CD4-positive, CD25-positive, alpha-beta regulatory T cell (primary cell): ENCODE measurements around the gene DNMT3L. TPM values are rescaled to one million over a fixed set of nuclear protein-coding genes. Genes with fewer than 3 reads are reported as not detected.
"Not testable (repeated sequence)": the region's sequence is repeated elsewhere in the genome, so short reads cannot be mapped to it uniquely, and the experiment has no call there.

ENCODE experiments used
- ATAC-seq, 2 donors: fragments of 150-1000 bp; cut with Tn5 transposase; one replicate each; pipeline ENCODE4 v1.10.0; 2021; ENCODE audit warnings: low read depth in 2 of 2, moderate number of reproducible peaks in 2 of 2, moderate library complexity in 1 of 2
- DNase-seq, 3 donors: peaks; one replicate each; pipeline versions ENCODE4 v3.0.0 to v3.0.0-alpha.2; 2012 to 2022; ENCODE audit warnings: mixed read lengths in 1 of 3
- H3K27ac ChIP-seq: one replicate; pipeline ENCODE4 v1.7.0; 2013; ENCODE audit warnings: mild to moderate bottlenecking, low read length; ENCODE audit not compliant: insufficient read depth, poor library complexity, severe bottlenecking
- H3K27me3 ChIP-seq: one replicate; pipeline ENCODE4 v1.7.0; 2013; ENCODE audit warnings: low read length; ENCODE audit not compliant: control insufficient read depth, insufficient read depth
- H3K36me3 ChIP-seq: one replicate; pipeline ENCODE4 v1.7.0; 2013; ENCODE audit warnings: mild to moderate bottlenecking, low read length, moderate library complexity; ENCODE audit not compliant: control insufficient read depth, insufficient read depth
- H3K4me1 ChIP-seq: 2 replicates; pipeline ENCODE4 v1.7.0; 2013; ENCODE audit warnings: mild to moderate bottlenecking, low read length; ENCODE audit not compliant: insufficient read depth, control insufficient read depth, poor library complexity, severe bottlenecking
- H3K4me3 ChIP-seq: one replicate; pipeline ENCODE4 v1.7.0; 2013; ENCODE audit warnings: low read depth, mild to moderate bottlenecking, low read length, moderate library complexity
- H3K9me3 ChIP-seq, 2 experiments: 1 replicate in 1 of 2; 2 replicates in 1 of 2; pipeline ENCODE4 v1.7.0; 2013; ENCODE audit warnings: low read length in 2 of 2, mild to moderate bottlenecking in 1 of 2, moderate library complexity in 1 of 2; ENCODE audit not compliant: control insufficient read depth in 2 of 2
- H3K27ac Mint-ChIP-seq, 3 donors: one replicate each; pipeline ENCODE4 v1.8.0; 2020 to 2022; ENCODE audit warnings: mild to moderate bottlenecking in 3 of 3, mixed read lengths in 3 of 3, moderate library complexity in 2 of 3
- H3K27me3 Mint-ChIP-seq: one replicate; pipeline ENCODE4 v1.8.0; 2022; ENCODE audit warnings: mild to moderate bottlenecking, mixed read lengths
- H3K36me3 Mint-ChIP-seq: one replicate; pipeline ENCODE4 v1.8.0; 2020; ENCODE audit warnings: mixed read lengths
- H3K4me1 Mint-ChIP-seq, 4 donors: one replicate each; pipeline ENCODE4 v1.8.0; 2020 to 2022; ENCODE audit warnings: mixed read lengths in 4 of 4, mild to moderate bottlenecking in 1 of 4
- H3K4me3 Mint-ChIP-seq, 4 donors: one replicate each; pipeline ENCODE4 v1.8.0; 2020 to 2022; ENCODE audit warnings: mild to moderate bottlenecking in 4 of 4, mixed read lengths in 4 of 4, moderate library complexity in 3 of 4
- H3K9me3 Mint-ChIP-seq, 7 donors: one replicate each; pipeline ENCODE4 v1.8.0; 2020 to 2022; ENCODE audit warnings: mixed read lengths in 7 of 7, mild to moderate bottlenecking in 3 of 7, moderate library complexity in 2 of 7
- polyA plus RNA-seq, 4 donors: library from polyadenylated mRNA; unstranded; fragments of 300-500 nt; fragmentation: Illumina TruSeq; gene quantifications; one replicate each; pipeline ENCODE4 v1.2.3, GENCODE V29; 2021
- total RNA-seq: library from RNA; stranded (reverse); gene quantifications from one replicate; pipeline ENCODE4 v1.2.3, GENCODE V29; 2022

The DNMT3L gene
- total and polyA plus RNA-seq, 5 donors from 2014 or later, result not detected

- not testable (repeated sequence) for H3K9me3 ChIP-seq, H3K9me3 Mint-ChIP-seq, H3K27me3 ChIP-seq, H3K4me1 Mint-ChIP-seq, DNase-seq, H3K4me3 Mint-ChIP-seq, ATAC-seq, H3K36me3 ChIP-seq, H3K27ac Mint-ChIP-seq, H3K4me3 ChIP-seq, H3K27ac ChIP-seq, H3K4me1 ChIP-seq, H3K27me3 Mint-ChIP-seq, H3K36me3 Mint-ChIP-seq
These were observed 43.2 kb downstream of the DNMT3L start for GRCh38 chr21:44218461-44218860.

DNA sequence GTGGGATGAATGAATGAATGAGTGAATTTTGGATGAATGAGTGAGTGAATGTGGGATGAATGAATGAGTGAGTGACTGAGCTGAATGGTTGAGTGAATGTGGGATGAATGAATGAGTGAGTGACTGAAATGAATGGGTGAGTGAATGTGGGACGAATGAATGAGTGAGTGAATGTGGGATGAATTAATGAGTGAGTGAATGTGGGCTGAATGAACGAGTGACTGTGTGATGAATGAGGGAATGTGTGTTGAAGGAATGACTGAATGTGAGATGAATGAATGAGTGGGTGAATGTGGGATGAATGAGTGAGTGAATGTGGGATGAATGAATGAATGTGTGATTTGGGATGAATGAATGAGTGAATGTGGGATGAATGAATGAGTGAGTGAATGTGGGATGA is 49.7 kb downstream of the DNMT3L start:
- not testable (repeated sequence) for H3K36me3 Mint-ChIP-seq, H3K27ac ChIP-seq, DNase-seq, H3K9me3 Mint-ChIP-seq, H3K4me1 ChIP-seq, H3K4me3 ChIP-seq, H3K27me3 Mint-ChIP-seq, H3K9me3 ChIP-seq, H3K4me1 Mint-ChIP-seq, H3K27me3 ChIP-seq, H3K36me3 ChIP-seq, ATAC-seq, H3K4me3 Mint-ChIP-seq
- H3K27ac Mint-ChIP-seq, result peak overlapping the region in 1 of 3 donors; percentile 81

DNA sequence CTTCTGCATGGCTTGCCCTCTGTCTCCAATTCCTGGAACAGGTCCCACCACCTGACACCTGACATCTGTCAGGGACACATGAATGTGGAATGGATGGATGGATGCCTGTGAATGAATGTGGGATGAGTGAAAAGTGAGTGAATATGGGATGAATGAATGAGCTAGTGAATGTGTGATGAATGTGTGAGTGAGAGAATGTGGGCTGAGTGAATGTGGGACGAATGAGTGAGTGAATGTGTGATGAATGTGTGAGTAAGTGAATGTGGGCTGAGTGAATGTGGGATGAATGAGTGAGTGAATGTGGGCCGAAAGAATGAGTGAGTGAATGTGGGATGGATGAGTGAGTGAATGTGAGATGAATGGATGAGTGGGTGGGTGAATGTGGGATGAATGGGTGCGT is 50.1 kb downstream of the DNMT3L start:
- H3K4me3 Mint-ChIP-seq, H3K36me3 Mint-ChIP-seq, H3K27me3 Mint-ChIP-seq: not testable (repeated sequence)

GRCh38 chr21:44207860-44208646 is 53.6 kb downstream of the DNMT3L start:
- H3K27ac Mint-ChIP-seq, H3K27me3 Mint-ChIP-seq, H3K4me3 ChIP-seq, H3K4me1 ChIP-seq, H3K27me3 ChIP-seq, H3K9me3 Mint-ChIP-seq, H3K36me3 Mint-ChIP-seq, H3K9me3 ChIP-seq, H3K36me3 ChIP-seq, H3K4me1 Mint-ChIP-seq, DNase-seq, H3K4me3 Mint-ChIP-seq, H3K27ac ChIP-seq: not testable (repeated sequence)
- peak in 1 of 2 donors; percentile 46 for ATAC-seq

More for the DNA sequence above, 50.1 kb downstream of the DNMT3L start:
- H3K36me3 ChIP-seq, H3K4me3 ChIP-seq, H3K9me3 ChIP-seq, H3K4me1 ChIP-seq, H3K27ac ChIP-seq, H3K27me3 ChIP-seq, H3K9me3 Mint-ChIP-seq, H3K4me1 Mint-ChIP-seq, ATAC-seq, DNase-seq: not testable (repeated sequence)
- H3K27ac Mint-ChIP-seq, result peak overlapping the region in 1 of 3 donors; percentile 81

GRCh38 chr21:44206698-44207676 is 54.7 kb downstream of the DNMT3L start:
- not testable (repeated sequence) for H3K27me3 ChIP-seq, H3K27ac Mint-ChIP-seq, H3K36me3 Mint-ChIP-seq, H3K4me3 ChIP-seq, H3K9me3 Mint-ChIP-seq, H3K36me3 ChIP-seq, H3K9me3 ChIP-seq, H3K4me1 Mint-ChIP-seq, H3K27me3 Mint-ChIP-seq, H3K4me3 Mint-ChIP-seq, H3K27ac ChIP-seq, DNase-seq, H3K4me1 ChIP-seq
- ATAC-seq, result peak; percentile 91 to 94

- H3K27ac Mint-ChIP-seq, H3K4me3 Mint-ChIP-seq, H3K36me3 ChIP-seq, H3K27me3 Mint-ChIP-seq, H3K9me3 Mint-ChIP-seq, H3K9me3 ChIP-seq, H3K27ac ChIP-seq, DNase-seq, H3K27me3 ChIP-seq, H3K4me3 ChIP-seq, ATAC-seq, H3K4me1 ChIP-seq, H3K4me1 Mint-ChIP-seq, H3K36me3 Mint-ChIP-seq: not testable (repeated sequence)
These were observed 55.5 kb downstream of the DNMT3L start for GRCh38 chr21:44206187-44206586.

DNA sequence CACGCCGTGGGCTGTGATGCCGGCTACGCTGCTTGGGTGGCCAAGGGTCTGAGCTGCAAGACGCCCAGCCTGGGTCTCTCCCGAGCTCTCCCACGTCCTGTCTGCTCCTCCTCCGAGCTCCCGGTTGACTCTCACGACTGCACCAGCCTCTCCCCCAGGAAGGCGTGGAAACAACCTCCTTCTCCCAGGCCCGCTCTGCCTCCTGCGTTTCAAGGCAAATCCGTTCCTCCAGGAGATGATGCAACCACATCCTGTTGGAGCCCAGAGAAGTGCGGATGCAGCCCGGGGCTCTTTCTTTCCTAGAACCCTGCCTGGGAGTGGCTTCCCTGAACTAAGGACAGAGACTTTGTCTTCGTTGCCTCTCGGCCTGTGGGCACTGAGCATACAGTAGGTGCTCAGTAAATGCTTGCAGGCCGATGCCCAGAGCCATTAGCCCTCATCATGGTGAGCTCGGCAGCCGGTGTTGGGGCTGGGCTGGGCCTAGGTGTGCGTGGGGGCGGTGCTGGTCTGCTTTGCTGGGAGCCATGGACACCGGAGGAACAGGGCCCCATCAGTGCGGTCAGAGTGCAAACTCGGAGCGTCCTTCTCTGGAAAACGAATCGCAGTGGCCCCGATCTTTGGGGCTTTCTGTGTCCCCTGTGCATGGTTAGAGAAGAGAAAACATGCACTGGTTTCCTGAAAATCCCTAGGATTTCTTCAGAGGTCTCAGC is 59.0 kb downstream of the DNMT3L start:
- not testable (repeated sequence) for H3K4me3 Mint-ChIP-seq, DNase-seq

More for the DNA sequence above, 59.0 kb downstream of the DNMT3L start:
- H3K4me1 Mint-ChIP-seq, ATAC-seq, H3K9me3 ChIP-seq, H3K4me1 ChIP-seq, H3K27me3 ChIP-seq, H3K27me3 Mint-ChIP-seq, H3K36me3 ChIP-seq, H3K9me3 Mint-ChIP-seq, H3K27ac ChIP-seq, H3K27ac Mint-ChIP-seq, H3K4me3 ChIP-seq, H3K36me3 Mint-ChIP-seq: not testable (repeated sequence)
